ENCODE data around the gene ACMSD.
"Not testable (repeated sequence)": the region's sequence is repeated elsewhere in the genome, so short reads cannot be mapped to it uniquely, and the experiment has no call there.

ACMSD gene

GRCh38 chr2:134823431-134823830, 15.0 kb upstream of the ACMSD start:
- Histone ChIP-seq H3K36me3 (no peaks in the 10 kb centered on the region), H3K27me3 (no peaks in the 10 kb centered on the region), H3K27ac (no peak overlapping the region), H3K4me3 (no peak overlapping the region), H3K9me3 (no peaks in the 10 kb centered on the region), H3K4me1 (no peaks in the 10 kb centered on the region)
- TF ChIP-seq CTCF (IDR thresholded peaks at IDR 0.05): no peak
- intact Hi-C loops (cut with DNase I; ENCODE audit: low total_unique reads): no loop called here
- no peak for DNase-seq

- no peaks in the 10 kb centered on the region for H3K4me1 ChIP-seq
- H3K27ac ChIP-seq: no peak overlapping the region
- H3K4me3 ChIP-seq: no peak overlapping the region
- intact Hi-C loops (cut with DNase I; ENCODE audit: low total_unique reads): no loop called here
- no peak for TF ChIP-seq CTCF (IDR thresholded peaks at IDR 0.05)
- DNase-seq: no peak
- H3K27me3 ChIP-seq: no peaks in the 10 kb centered on the region
- no peaks in the 10 kb centered on the region for H3K9me3 ChIP-seq
- no peaks in the 10 kb centered on the region for H3K36me3 ChIP-seq
Measured at GRCh38 chr2:134823832-134824231, 14.6 kb upstream of the ACMSD start.

- H3K4me1 ChIP-seq; H3K36me3 ChIP-seq; DNase-seq; intact Hi-C loops (cut with DNase I; ENCODE audit: low total_unique reads); H3K9me3 ChIP-seq; H3K27me3 ChIP-seq; H3K27ac ChIP-seq; H3K4me3 ChIP-seq: not testable (repeated sequence)
Measured at GRCh38 chr2:134825716-134826115, 12.7 kb upstream of the ACMSD start.

GRCh38 chr2:134835471-134835870, 2.9 kb upstream of the ACMSD start:
- intact Hi-C loops (cut with DNase I; ENCODE audit: low total_unique reads): no loop called here
- no peaks in the 10 kb centered on the region for H3K36me3 ChIP-seq
- no peak overlapping the region for H3K27ac ChIP-seq
- DNase-seq: no peak
- no peak overlapping the region for H3K4me3 ChIP-seq
- no peak for TF ChIP-seq CTCF (IDR thresholded peaks at IDR 0.05)
- H3K27me3 ChIP-seq: no peaks in the 10 kb centered on the region
- no peaks in the 10 kb centered on the region for H3K4me1 ChIP-seq
- peaks cover 0 to 9% (median 7%) of the 10 kb centered on the region in 3 donors for H3K9me3 ChIP-seq

- DNase-seq: no peak
- H3K9me3 ChIP-seq: peaks cover 0 to 9% (median 7%) of the 10 kb centered on the region in 3 donors
- no peak overlapping the region for H3K27ac ChIP-seq
- H3K27me3 ChIP-seq: no peaks in the 10 kb centered on the region
- intact Hi-C loops (cut with DNase I; ENCODE audit: low total_unique reads): no loop called here
- H3K4me3 ChIP-seq: no peak overlapping the region
- no peak for TF ChIP-seq CTCF (IDR thresholded peaks at IDR 0.05)
- H3K36me3 ChIP-seq: no peaks in the 10 kb centered on the region
- no peaks in the 10 kb centered on the region for H3K4me1 ChIP-seq
Measured at GRCh38 chr2:134836986-134837385, 1.4 kb upstream of the ACMSD start.

- no peak for DNase-seq
- H3K27me3 ChIP-seq: no peaks in the 10 kb centered on the region
- H3K36me3 ChIP-seq: no peaks in the 10 kb centered on the region
- H3K9me3 ChIP-seq: peaks cover 0 to 9% (median 7%) of the 10 kb centered on the region in 3 donors
- TF ChIP-seq CTCF (IDR thresholded peaks at IDR 0.05): no peak
- H3K4me1 ChIP-seq: no peaks in the 10 kb centered on the region
- H3K27ac ChIP-seq: no peak overlapping the region
- intact Hi-C loops (cut with DNase I; ENCODE audit: low total_unique reads): no loop called here
- no peak overlapping the region for H3K4me3 ChIP-seq
Measured at GRCh38 chr2:134839649-134840048, 1.2 kb downstream of the ACMSD start.

Data from tibial artery (tissue), 4 donors.